OCI-LY3 (cell line): Measurements from ENCODE around the gene VAV2.

Experiments
- H2AFZ ChIP-seq: fragments of 200-600, 300-600 bp; shearing (Covaris generic); 2 replicates; pipeline ENCODE4 v1.6.0; 2014; ENCODE audit warnings: antibody characterized with exemption, low read depth, low read length
- H3K27ac ChIP-seq: fragments of 200-600, 300-600 bp; sonication (generic); 2 replicates; pipeline ENCODE4 v1.5.1; 2014; ENCODE audit warnings: mild to moderate bottlenecking, low read length, moderate library complexity, mixed read lengths
- H3K27me3 ChIP-seq: fragments of 200-600, 300-600 bp; sonication (generic); 2 replicates; pipeline ENCODE4 v1.6.1; 2014; ENCODE audit warnings: low read depth, low read length, mixed read lengths
- H3K36me3 ChIP-seq: fragments of 200-600, 300-600 bp; sonication (generic); replicated peaks from 2 replicates; pipeline ENCODE3; 2014; ENCODE audit warnings: low read depth, low read length, mixed read lengths
- H3K4me1 ChIP-seq: fragments of 300-600, 200-600 bp; sonication (generic); 2 replicates; pipeline ENCODE4 v1.6.1; 2014; ENCODE audit warnings: low read length, mixed read lengths
- H3K4me2 ChIP-seq: fragments of 200-600, 300-600 bp; sonication (generic); 2 replicates; pipeline ENCODE4 v1.6.1; 2014; ENCODE audit warnings: low read length, mixed read lengths
- H3K4me3 ChIP-seq: fragments of 300-600, 200-600 bp; sonication (generic); 2 replicates; pipeline ENCODE4 v1.5.1; 2014; ENCODE audit warnings: antibody characterized with exemption, mild to moderate bottlenecking, low read length, moderate library complexity
- H3K79me2 ChIP-seq: fragments of 300-600, 200-600 bp; shearing (Covaris generic); 2 replicates; pipeline ENCODE4 v1.6.1; 2014; ENCODE audit warnings: mild to moderate bottlenecking, low read length, mixed read lengths
- H3K9ac ChIP-seq: fragments of 300-600, 200-600 bp; shearing (Covaris generic); 2 replicates; pipeline ENCODE4 v1.6.0; 2014; ENCODE audit warnings: mild to moderate bottlenecking, low read length, moderate library complexity
- H3K9me3 ChIP-seq: fragments of 200-600, 300-600 bp; shearing (Covaris generic); 2 replicates; pipeline ENCODE4 v1.6.1; 2014; ENCODE audit warnings: low read length, mixed read lengths; ENCODE audit not compliant: insufficient read depth
- H4K20me1 ChIP-seq: fragments of 200-600, 300-600 bp; sonication (generic); 2 replicates; pipeline ENCODE4 v1.6.1; 2016; ENCODE audit warnings: low read length, mixed read lengths; ENCODE audit not compliant: insufficient read depth
- EZH2phosphoT487 ChIP-seq: fragments of 200-600 bp; shearing (Covaris generic); IDR thresholded peaks from 2 replicates; pipeline ENCODE4 v1.6.1; 2018; ENCODE audit warnings: antibody characterized with exemption, mixed run types, low read depth
- TF ChIP-seq, protein P1 (sequence below): fragments of 200-600, 300-600 bp; sonication (generic); IDR thresholded peaks from 2 replicates; pipeline ENCODE4 v1.5.1; 2014; ENCODE audit warnings: antibody characterized with exemption, low read length, low read depth

The VAV2 gene

DNA sequence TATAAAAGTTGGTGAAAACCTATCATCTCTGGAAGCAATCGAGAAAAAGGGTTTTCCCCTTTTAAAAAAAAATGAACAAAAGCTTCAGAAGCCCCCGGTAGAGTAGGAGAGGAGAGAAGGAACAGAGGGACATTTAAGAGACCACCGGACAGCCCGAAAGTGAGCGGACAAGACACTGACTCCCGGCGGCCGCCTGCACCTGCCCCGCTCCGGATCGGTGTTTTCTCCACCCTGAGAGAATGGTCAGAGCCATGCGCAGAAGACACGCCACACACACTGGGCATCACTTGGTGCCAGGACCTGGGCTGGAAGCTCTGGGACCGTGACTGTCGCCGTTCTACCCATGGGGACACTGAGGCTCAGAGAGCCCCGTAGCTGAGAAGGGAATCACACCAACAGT lies 192.4 kb downstream of the VAV2 start:
- Histone ChIP-seq H3K27me3 (no peaks in the 10 kb centered on the region), H3K4me2 (no peak overlapping the region), H3K9me3 (no peaks in the 10 kb centered on the region), H3K79me2 (no peaks in the 10 kb centered on the region), H3K9ac (no peak overlapping the region), H3K36me3 (peaks cover 11% of the 10 kb centered on the region), H2AFZ (no peak overlapping the region), H4K20me1 (peaks cover 15% of the 10 kb centered on the region; the same call in 1 of the 2 replicates), H3K4me1 (no peaks in the 10 kb centered on the region), H3K27ac (no peak overlapping the region), H3K4me3 (no peak overlapping the region)
- no peak for TF ChIP-seq EZH2phosphoT487
- TF ChIP-seq, protein P1, sequence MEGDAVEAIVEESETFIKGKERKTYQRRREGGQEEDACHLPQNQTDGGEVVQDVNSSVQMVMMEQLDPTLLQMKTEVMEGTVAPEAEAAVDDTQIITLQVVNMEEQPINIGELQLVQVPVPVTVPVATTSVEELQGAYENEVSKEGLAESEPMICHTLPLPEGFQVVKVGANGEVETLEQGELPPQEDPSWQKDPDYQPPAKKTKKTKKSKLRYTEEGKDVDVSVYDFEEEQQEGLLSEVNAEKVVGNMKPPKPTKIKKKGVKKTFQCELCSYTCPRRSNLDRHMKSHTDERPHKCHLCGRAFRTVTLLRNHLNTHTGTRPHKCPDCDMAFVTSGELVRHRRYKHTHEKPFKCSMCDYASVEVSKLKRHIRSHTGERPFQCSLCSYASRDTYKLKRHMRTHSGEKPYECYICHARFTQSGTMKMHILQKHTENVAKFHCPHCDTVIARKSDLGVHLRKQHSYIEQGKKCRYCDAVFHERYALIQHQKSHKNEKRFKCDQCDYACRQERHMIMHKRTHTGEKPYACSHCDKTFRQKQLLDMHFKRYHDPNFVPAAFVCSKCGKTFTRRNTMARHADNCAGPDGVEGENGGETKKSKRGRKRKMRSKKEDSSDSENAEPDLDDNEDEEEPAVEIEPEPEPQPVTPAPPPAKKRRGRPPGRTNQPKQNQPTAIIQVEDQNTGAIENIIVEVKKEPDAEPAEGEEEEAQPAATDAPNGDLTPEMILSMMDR, result no peak

DNA sequence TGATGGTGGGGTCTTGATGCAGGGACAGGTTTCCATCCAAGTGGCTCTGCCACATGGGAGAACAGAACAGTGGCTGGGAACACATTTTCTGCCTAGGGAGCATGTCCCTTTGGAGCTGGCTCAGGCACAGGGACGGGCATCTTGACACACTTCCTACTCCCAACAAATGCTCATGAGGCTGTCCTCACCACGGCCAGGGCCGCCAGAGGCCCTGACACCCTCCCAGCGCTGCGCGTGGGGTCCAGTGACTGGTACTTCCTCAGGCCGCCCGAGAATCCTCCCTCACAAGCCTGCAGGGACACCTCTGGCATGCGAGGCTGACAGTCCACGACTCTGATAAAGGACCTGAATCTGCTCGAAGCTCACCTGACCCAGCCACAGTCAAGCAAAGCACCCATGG lies 193.0 kb downstream of the VAV2 start:
- no peaks in the 10 kb centered on the region for H3K27me3 ChIP-seq
- H2AFZ ChIP-seq, result no peak overlapping the region
- H4K20me1 ChIP-seq, result peaks cover 15% of the 10 kb centered on the region; the same call in 1 of the 2 replicates
- no peak overlapping the region for H3K27ac ChIP-seq
- no peak overlapping the region for H3K4me2 ChIP-seq
- no peaks in the 10 kb centered on the region for H3K9me3 ChIP-seq
- H3K4me3 ChIP-seq, result no peak overlapping the region
- H3K36me3 ChIP-seq, result peaks cover 13% of the 10 kb centered on the region
- H3K4me1 ChIP-seq, result no peaks in the 10 kb centered on the region
- H3K79me2 ChIP-seq, result no peaks in the 10 kb centered on the region
- no peak for TF ChIP-seq EZH2phosphoT487
- TF ChIP-seq, protein P1, result no peak
- H3K9ac ChIP-seq, result no peak overlapping the region

DNA sequence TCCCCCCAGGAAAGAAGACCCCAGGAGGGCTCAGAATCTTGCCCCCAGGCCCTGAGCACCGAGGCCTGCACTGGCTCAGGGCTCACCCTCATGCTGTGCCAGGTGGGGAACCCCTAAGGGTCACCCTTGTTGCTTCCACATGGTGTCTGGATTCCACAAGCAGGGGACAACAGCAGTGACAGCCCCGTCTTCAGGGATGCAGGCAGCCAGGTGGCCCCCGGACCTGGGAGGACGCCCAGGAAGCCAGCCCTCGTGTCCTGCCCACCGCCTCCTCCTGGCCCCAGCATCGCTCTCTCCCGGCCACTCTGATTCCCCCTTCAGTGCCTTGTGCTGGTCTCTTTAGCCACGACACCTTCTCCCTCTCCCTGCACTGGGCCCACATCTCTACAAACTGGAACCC lies 194.0 kb downstream of the VAV2 start:
- H3K79me2 ChIP-seq, result no peaks in the 10 kb centered on the region
- H2AFZ ChIP-seq, result no peak overlapping the region
- no peaks in the 10 kb centered on the region for H3K9me3 ChIP-seq
- peaks cover 19% of the 10 kb centered on the region for H3K36me3 ChIP-seq
- no peak for TF ChIP-seq EZH2phosphoT487
- TF ChIP-seq, protein P1, result no peak
- H3K27me3 ChIP-seq, result no peaks in the 10 kb centered on the region
- peaks cover 18% of the 10 kb centered on the region; the same call in 1 of the 2 replicates for H4K20me1 ChIP-seq
- H3K9ac ChIP-seq, result no peak overlapping the region
- H3K4me2 ChIP-seq, result no peak overlapping the region
- no peak overlapping the region for H3K27ac ChIP-seq
- no peak overlapping the region for H3K4me3 ChIP-seq
- peaks cover 7% of the 10 kb centered on the region; the same call in 1 of the 2 replicates for H3K4me1 ChIP-seq

DNA sequence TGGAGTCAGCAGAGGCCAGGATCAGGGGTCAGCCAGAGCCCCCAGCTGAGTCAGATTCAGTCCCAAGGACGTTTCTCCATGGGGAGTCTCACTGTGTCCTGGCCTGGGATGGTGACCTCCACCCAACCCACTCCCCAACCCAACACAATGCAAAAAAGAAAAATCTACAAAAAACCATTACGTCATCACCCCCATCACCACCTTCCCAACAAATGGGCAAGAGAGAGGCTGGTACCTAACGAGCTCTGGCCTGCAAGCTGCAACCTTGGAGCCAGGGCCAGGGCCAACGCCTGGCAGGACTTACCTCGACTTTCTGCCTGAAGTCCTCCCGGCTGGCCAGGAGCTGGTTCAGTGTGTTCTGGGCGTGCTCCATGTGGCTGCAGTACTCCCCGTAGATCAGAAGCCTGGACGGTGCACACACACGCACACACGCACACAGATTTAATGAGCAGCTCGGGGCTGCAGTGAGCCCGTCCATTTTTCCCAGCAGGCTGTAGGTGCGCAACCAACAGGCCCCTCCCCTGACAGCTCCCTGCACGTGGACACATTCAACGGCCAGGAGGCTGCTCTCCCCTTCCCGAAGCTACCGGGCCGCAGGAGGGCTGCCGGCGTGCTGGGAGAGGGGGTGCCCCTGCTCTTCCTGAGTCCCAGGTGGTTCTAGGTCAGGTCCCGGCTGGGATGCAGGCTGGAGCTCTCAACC lies 194.6 kb downstream of the VAV2 start:
- H3K4me1 ChIP-seq, result peaks cover 8% of the 10 kb centered on the region; the same call in 1 of the 2 replicates
- no peaks in the 10 kb centered on the region for H3K79me2 ChIP-seq
- H3K27me3 ChIP-seq, result no peaks in the 10 kb centered on the region
- no peak overlapping the region for H2AFZ ChIP-seq
- peaks cover 19% of the 10 kb centered on the region for H3K36me3 ChIP-seq
- H4K20me1 ChIP-seq, result peaks cover 18% of the 10 kb centered on the region; the same call in 1 of the 2 replicates
- TF ChIP-seq, protein P1, result no peak
- no peak for TF ChIP-seq EZH2phosphoT487
- H3K4me3 ChIP-seq, result no peak overlapping the region
- no peak overlapping the region for H3K4me2 ChIP-seq
- no peaks in the 10 kb centered on the region for H3K9me3 ChIP-seq
- H3K27ac ChIP-seq, result no peak overlapping the region
- H3K9ac ChIP-seq, result no peak overlapping the region
